ENCODE measurements around the gene GREB1L. TPM values are rescaled to one million over a fixed set of nuclear protein-coding genes. Genes with fewer than 3 reads are reported as not detected.

GREB1L gene
- total and polyA plus RNA-seq, 2 donors (not counting 3 experiments of a cell fraction or from before 2014, with no cell fraction given) = 0.22 to 0.41 TPM

- no peak for TF ChIP-seq POLR2A (IDR thresholded peaks at IDR 0.05; ENCODE audit: low read depth, low read length)
- no peak for TF ChIP-seq FOS (IDR thresholded peaks at IDR 0.05; ENCODE audit: borderline replicate concordance, insufficient read depth, low read length)
- no peak for TF ChIP-seq POLR2AphosphoS5 (IDR thresholded peaks at IDR 0.05; ENCODE audit: insufficient read depth, low read depth, low read length)
- TF ChIP-seq JUN (IDR thresholded peaks at IDR 0.05; ENCODE audit: borderline replicate concordance, insufficient read depth, insufficient read length, low read depth) = no peak
- no peak for TF ChIP-seq MYC (IDR thresholded peaks at IDR 0.05; ENCODE audit: low read depth, low read length)
- TF ChIP-seq CTCF (IDR thresholded peaks at IDR 0.05; ENCODE audit: extremely low read depth in 1 of 2, insufficient read depth in 1 of 2, low read depth in 1 of 2, low read length in 2 of 2) = no peak
- TF ChIP-seq MAX (IDR thresholded peaks at IDR 0.05; ENCODE audit: insufficient read depth, insufficient read length) = no peak
- TF ChIP-seq EZH2 (IDR thresholded peaks at IDR 0.05; ENCODE audit: borderline replicate concordance, low read depth, low read length, severe bottlenecking) = no peak
- TF ChIP-seq GATA2 (IDR thresholded peaks at IDR 0.05; ENCODE audit: insufficient read depth, insufficient read length, low read depth, low read length) = no peak
- ChIA-PET POLR2A (no interaction called here), CTCF (interaction anchor here (1.7 kb wide), 1 partner anchor 13 kb away, joined by 3 read pairs; no protein-coding TSS in a partner anchor)
- Histone ChIP-seq H3K79me2 (ENCODE audit: control insufficient read depth, insufficient read depth, low read length) (no peaks in the 10 kb centered on the region), H3K36me3 (ENCODE audit: control insufficient read depth in 2 of 2, extremely low read depth in 1 of 2, insufficient read depth in 2 of 2, low read length in 2 of 2) (no peaks in the 10 kb centered on the region), H4K20me1 (replicated peaks; ENCODE audit: control insufficient read depth, extremely low read depth, insufficient read depth, low read length) (no peaks in the 10 kb centered on the region), H3K9me3 (replicated peaks; ENCODE audit: control insufficient read depth, insufficient read depth, low read length) (no peaks in the 10 kb centered on the region), H3K27me3 (ENCODE audit: control insufficient read depth in 2 of 2, insufficient read depth in 2 of 2, low read length in 2 of 2) (no peaks in the 10 kb centered on the region), H3K9me1 (replicated peaks; ENCODE audit: control insufficient read depth, extremely low read depth, insufficient read depth, low read length) (no peaks in the 10 kb centered on the region), H3K4me1 (ENCODE audit: control insufficient read depth, extremely low read depth, insufficient read depth, low read length) (no peaks in the 10 kb centered on the region), H3K4me3 (replicated peaks in 1 of 3; ENCODE audit: insufficient read depth in 1 of 3, low read depth in 1 of 3, low read length in 3 of 3) (no peak overlapping the region), H2AFZ (ENCODE audit: low read depth, low read length) (no peak overlapping the region), H3K9ac (replicated peaks; ENCODE audit: extremely low read depth, insufficient read depth, low read length) (no peak overlapping the region), H3K4me2 (ENCODE audit: insufficient read depth, low read length) (no peak overlapping the region), H3K27ac (ENCODE audit: insufficient read depth, low read depth, low read length) (no peak overlapping the region)
- DNase-seq (ENCODE audit: low read depth, low spot score) (no peak), FAIRE-seq (no peak)
- BruUV-seq (replicated peaks) = no TSS peak
- dilution Hi-C loops (cut with MboI; ENCODE audit: extremely low pct_ligation_motif_present, low sequenced_read_pairs) = no loop called here
- intact Hi-C loops (cut with micrococcal nuclease) = no loop called here
These were observed 33.6 kb downstream of the GREB1L start for GRCh38 chr18:21275645-21276044.
